B cell (primary cell): Measurements from ENCODE around the gene SNTG2. TPM values are rescaled to one million over a fixed set of nuclear protein-coding genes. Genes with fewer than 3 reads are reported as not detected.
"Not testable (repeated sequence)": the region's sequence is repeated elsewhere in the genome, so short reads cannot be mapped to it uniquely, and the experiment has no call there.

Source experiments
- ATAC-seq: fragments of 200-7000 bp; cut with Tn5 transposase; one replicate; pipeline ENCODE4 v1.10.0; 2021; ENCODE audit warnings: low read depth, mild to moderate bottlenecking, moderate number of reproducible peaks, moderate library complexity
- CTCF ChIA-PET: fragments of 350-600 bp; sonication (Branson Sonifier 250); formaldehyde crosslinking; loops from one replicate; lab custom pipeline; 2021; ENCODE audit warnings: antibody characterized with exemption, inconsistent platforms; lab: Charles Lee
- POLR2A ChIA-PET: fragments of 350-600 bp; sonication (Branson Sonifier 250); formaldehyde crosslinking; loops from one replicate; lab custom pipeline; 2021; ENCODE audit warnings: antibody characterized with exemption; lab: Charles Lee
- DNase-seq: peaks from one replicate; pipeline ENCODE4 v3.0.0; 2013
- H2AFZ ChIP-seq: 2 replicates; pipeline ENCODE4 v1.6.1; 2012; ENCODE audit warnings: mild to moderate bottlenecking, low read depth, low read length; ENCODE audit not compliant: insufficient read depth, poor library complexity, severe bottlenecking
- H3K27ac ChIP-seq, 2 donors: 1 replicate in 1 of 2; 2 replicates in 1 of 2; pipeline ENCODE4 v1.5.1; 2012 to 2013; ENCODE audit warnings: low read length in 2 of 2, mild to moderate bottlenecking in 2 of 2, moderate library complexity in 1 of 2
- H3K27me3 ChIP-seq, 4 experiments: fragments of 200-600 bp in 1 of 4; sonication (generic) in 1 of 4; replicated peaks in 1 of 4; 1 replicate in 2 of 4; 2 replicates in 2 of 4; pipeline versions ENCODE4 v1.6.1 to v1.7.0; 2013 to 2016; ENCODE audit warnings: low read length in 3 of 4, mild to moderate bottlenecking in 2 of 4, mixed read lengths in 1 of 4, moderate library complexity in 1 of 4; ENCODE audit not compliant: insufficient read depth in 4 of 4, control insufficient read depth in 3 of 4; ENCODE audit errors: control extremely low read depth in 1 of 4
- H3K36me3 ChIP-seq, 2 experiments: replicated peaks in 1 of 2; 1 replicate in 1 of 2; 2 replicates in 1 of 2; pipeline versions ENCODE4 v1.6.1 to v1.7.1; 2013; ENCODE audit warnings: low read length in 1 of 2; ENCODE audit not compliant: insufficient read depth in 2 of 2, control insufficient read depth in 1 of 2; ENCODE audit errors: control extremely low read depth in 1 of 2, extremely low read depth in 1 of 2
- H3K4me1 ChIP-seq, 2 donors: fragments of 200-600 bp in 1 of 2; sonication (generic) in 1 of 2; 1 replicate in 1 of 2; 2 replicates in 1 of 2; pipeline versions ENCODE4 v1.5.1 to v1.6.1; 2013 to 2017; ENCODE audit warnings: low read length in 2 of 2; ENCODE audit not compliant: control insufficient read depth in 2 of 2, insufficient read depth in 2 of 2
- H3K4me2 ChIP-seq: replicated peaks from 2 replicates; pipeline ENCODE3; 2012; ENCODE audit warnings: mild to moderate bottlenecking, low read depth, low read length; ENCODE audit not compliant: poor library complexity, severe bottlenecking
- H3K4me3 ChIP-seq, 5 experiments: fragments of 200-600 bp in 1 of 5; sonication (generic) in 1 of 5; 1 replicate in 3 of 5; 2 replicates in 2 of 5; pipeline versions ENCODE4 v1.5.1 to v1.7.0; 2011 to 2016; ENCODE audit warnings: low read length in 4 of 5, mild to moderate bottlenecking in 4 of 5, low read depth in 2 of 5, control low read depth in 1 of 5, moderate library complexity in 1 of 5; ENCODE audit not compliant: insufficient read depth in 1 of 5; ENCODE audit errors: control extremely low read depth in 1 of 5, extremely low read depth in 1 of 5
- H3K79me2 ChIP-seq: fragments of 200-600 bp; sonication (generic); one replicate; pipeline ENCODE4 v1.6.0; 2016; ENCODE audit warnings: low read length; ENCODE audit not compliant: control insufficient read depth, insufficient read depth
- H3K9ac ChIP-seq: fragments of 200-600 bp; sonication (generic); 2 replicates; pipeline ENCODE4 v1.6.1; 2017; ENCODE audit warnings: mild to moderate bottlenecking, low read length, moderate library complexity
- H3K9me3 ChIP-seq, 3 donors: one replicate each; pipeline versions ENCODE4 v1.6.1 to v1.7.1; 2013; ENCODE audit warnings: low read length in 2 of 3; ENCODE audit not compliant: control insufficient read depth in 2 of 3, insufficient read depth in 1 of 3; ENCODE audit errors: control extremely low read depth in 1 of 3
- H4K20me1 ChIP-seq: 2 replicates; pipeline ENCODE4 v1.6.0; 2012; ENCODE audit warnings: mild to moderate bottlenecking, low read length; ENCODE audit not compliant: insufficient read depth, control insufficient read depth, poor library complexity, severe bottlenecking
- H3K27ac Mint-ChIP-seq: one replicate; pipeline ENCODE4 v1.8.0; 2021; ENCODE audit warnings: mixed read lengths
- H3K27me3 Mint-ChIP-seq: one replicate; pipeline ENCODE4 v1.8.0; 2021; ENCODE audit warnings: mixed read lengths
- H3K4me1 Mint-ChIP-seq: one replicate; pipeline ENCODE4 v1.8.0; 2021; ENCODE audit warnings: mixed read lengths
- H3K4me3 Mint-ChIP-seq: one replicate; pipeline ENCODE4 v1.8.0; 2021; ENCODE audit warnings: mixed read lengths
- H3K9me3 Mint-ChIP-seq: one replicate; pipeline ENCODE4 v1.8.0; 2022; ENCODE audit warnings: mixed read lengths; ENCODE audit not compliant: insufficient read depth
- CTCF ChIP-seq: fragments of 200-600 bp; IDR thresholded peaks from one replicate; pipeline ENCODE4 v1.8.0; 2022; ENCODE audit warnings: antibody characterized with exemption, mild to moderate bottlenecking
- EZH2 ChIP-seq: IDR thresholded peaks from 2 replicates; pipeline ENCODE4 v1.6.1; 2012; ENCODE audit warnings: borderline replicate concordance, low read depth, mild to moderate bottlenecking, moderate library complexity, low read length; ENCODE audit not compliant: insufficient read depth, poor library complexity, severe bottlenecking
- WGBS: methylation state at CpG from one replicate; pipeline ENCODE4 v1.1.5; 2013; ENCODE audit warnings: missing lambda C conversion rate; ENCODE audit not compliant: insufficient coverage; 5-methylcytosine and 5-hydroxymethylcytosine counted together
- intact Hi-C: fragments of 100-400 bp; cut with micrococcal nuclease; formaldehyde crosslinking; loops from one replicate; pipeline ENCODE4 v1.10.0; 2022
- polyA plus RNA-seq: library from polyadenylated mRNA; depleted of rRNA; stranded (reverse); fragments of >200 nt; gene quantifications from 2 replicates; pipeline ENCODE4 v1.2.3, GENCODE V29; 2012
- total RNA-seq, 2 donors: library from RNA; stranded (reverse); fragments of 120-200 nt in 1 of 2; gene quantifications; 1 replicate in 1 of 2; 2 replicates in 1 of 2; pipeline versions ENCODE4 v1.2.3 to v1.2.4, GENCODE V29; 2013 to 2022

Gene SNTG2
- total and polyA plus RNA-seq, 2 donors (not counting 1 experiment from before 2014, with no cell fraction given), result 2.1 to 2.4 TPM

DNA sequence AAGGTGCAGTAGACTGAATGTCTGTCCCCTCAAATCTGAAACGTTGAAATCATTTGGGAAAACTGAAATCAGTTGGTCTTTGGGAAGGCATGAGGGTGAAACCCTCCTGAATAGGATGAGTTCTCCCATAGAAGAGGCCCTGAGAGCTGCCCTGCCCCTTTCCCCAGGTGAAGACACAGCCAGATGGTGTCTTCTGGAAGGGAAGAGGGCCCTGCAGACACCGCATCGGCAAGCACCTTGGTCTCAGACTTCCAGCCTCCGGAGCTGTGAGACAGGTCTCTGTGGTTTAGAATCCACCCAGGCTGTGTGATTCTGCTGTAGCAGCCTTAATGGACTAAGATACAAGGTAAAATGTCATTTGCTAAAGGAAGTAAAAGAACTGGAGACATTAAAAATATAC is 42.1 kb upstream of the SNTG2 start:
- POLR2A ChIA-PET, result no interaction called here
- H3K36me3 ChIP-seq, result no peaks in the 10 kb centered on the region
- intact Hi-C loops, result no loop called here
- H3K27ac ChIP-seq, result no peak overlapping the region
- CTCF ChIA-PET, result no interaction called here
- H4K20me1 ChIP-seq, result no peaks in the 10 kb centered on the region
- H3K4me1 ChIP-seq, result no peaks in the 10 kb centered on the region
- no peak overlapping the region for H2AFZ ChIP-seq
- Mint-ChIP-seq H3K27ac (no peak overlapping the region), H3K4me1 (no peaks in the 10 kb centered on the region), H3K27me3 (peaks cover 11% of the 10 kb centered on the region), H3K9me3 (peaks cover 3% of the 10 kb centered on the region), H3K4me3 (no peak overlapping the region)
- TF ChIP-seq EZH2, result no peak
- no peak for TF ChIP-seq CTCF
- H3K4me2 ChIP-seq, result no peak overlapping the region
- ATAC-seq, result no peak
- H3K79me2 ChIP-seq, result no peaks in the 10 kb centered on the region
- WGBS, result no CpG with 5 or more reads among the region's 4 CpGs
- no peak overlapping the region for H3K4me3 ChIP-seq
- peaks cover 0 to 32% (median 12%) of the 10 kb centered on the region in 3 donors for H3K9me3 ChIP-seq
- DNase-seq, result no peak
- H3K27me3 ChIP-seq, result no peaks in the 10 kb centered on the region
- H3K9ac ChIP-seq, result no peak overlapping the region

- H3K9ac ChIP-seq, CTCF ChIA-PET, H2AFZ ChIP-seq, H4K20me1 ChIP-seq, H3K4me1 ChIP-seq, H3K4me1 Mint-ChIP-seq, intact Hi-C loops, ATAC-seq, H3K27me3 Mint-ChIP-seq, H3K4me3 ChIP-seq, H3K27me3 ChIP-seq, H3K36me3 ChIP-seq, POLR2A ChIA-PET, H3K79me2 ChIP-seq, H3K9me3 Mint-ChIP-seq, H3K4me3 Mint-ChIP-seq, H3K4me2 ChIP-seq: not testable (repeated sequence)
- peaks cover 0 to 32% (median 12%) of the 10 kb centered on the region in 3 donors for H3K9me3 ChIP-seq
- peak overlapping the region; percentile 59 for H3K27ac Mint-ChIP-seq
- WGBS, result 51% methylated on average over 19 of the region's 27 CpGs
- DNase-seq, result peak; percentile 20
- H3K27ac ChIP-seq, result peak overlapping the region; percentile 25 to 47
Measured at GRCh38 chr2:909764-910379, 40.8 kb upstream of the SNTG2 start.
